GM18951 (cell line): Measurements from ENCODE around the gene SSPN.

Source experiments
- POLR2A ChIP-seq: IDR thresholded peaks from 4 replicates; pipeline ENCODE4 v1.6.1; 2011; ENCODE audit warnings: mild to moderate bottlenecking; ENCODE audit not compliant: insufficient read length, insufficient read depth; ENCODE audit errors: extremely low read depth
- in situ Hi-C: fragments of 300-500 bp; cut with MboI; formaldehyde crosslinking; loops from one replicate; pipeline ENCODE4 v1.12.0; 2022; ENCODE audit warnings: low sequenced_read_pairs, mixed read lengths, inconsistent platforms; ENCODE audit not compliant: unreplicated experiment

SSPN gene

GRCh38 chr12:26195250-26195640 is at the start of gene SSPN:
Gene SSPN (plus strand): TSS chr12:26195573. CDS start chr12:26195673, 100 bp downstream.
- no peak for TF ChIP-seq POLR2A
- in situ Hi-C loops = no loop called here

- in situ Hi-C loops = no loop called here
- TF ChIP-seq POLR2A = no peak
These were observed 47.1 kb upstream of the SSPN start for GRCh38 chr12:26148291-26148690.

GRCh38 chr12:26149968-26150500 is 45.3 kb upstream of the SSPN start:
- in situ Hi-C loops = no loop called here

GRCh38 chr12:26150736-26151450 is 44.5 kb upstream of the SSPN start:
- no peak for TF ChIP-seq POLR2A
- in situ Hi-C loops = no loop called here

More at GRCh38 chr12:26149968-26150500, 45.3 kb upstream of the SSPN start:
- TF ChIP-seq POLR2A = no peak

- in situ Hi-C loops = no loop called here
- no peak for TF ChIP-seq POLR2A
These were observed 42.8 kb upstream of the SSPN start for GRCh38 chr12:26152507-26153102.

GRCh38 chr12:26153421-26154154 is 41.8 kb upstream of the SSPN start:
- no peak for TF ChIP-seq POLR2A
- in situ Hi-C loops = no loop called here

- peak; percentile 50 for TF ChIP-seq POLR2A
- in situ Hi-C loops = no loop called here
These were observed 39.0 kb upstream of the SSPN start for GRCh38 chr12:26156201-26156871.

- TF ChIP-seq POLR2A = no peak
- in situ Hi-C loops = no loop called here
These were observed 38.4 kb upstream of the SSPN start for GRCh38 chr12:26157001-26157400.

- no peak for TF ChIP-seq POLR2A
- in situ Hi-C loops = no loop called here
These were observed 37.2 kb upstream of the SSPN start for GRCh38 chr12:26158078-26158764.

- TF ChIP-seq POLR2A = no peak
- in situ Hi-C loops = no loop called here
These were observed 33.2 kb upstream of the SSPN start for GRCh38 chr12:26162174-26162573.

GRCh38 chr12:26162905-26163304 is 32.5 kb upstream of the SSPN start:
- in situ Hi-C loops = no loop called here
- TF ChIP-seq POLR2A = no peak

- in situ Hi-C loops = no loop called here
- TF ChIP-seq POLR2A = no peak
These were observed 31.3 kb upstream of the SSPN start for GRCh38 chr12:26164118-26164517.
